ENCODE results near the gene PLD1. TPM values are rescaled to one million over a fixed set of nuclear protein-coding genes. Genes with fewer than 3 reads are reported as not detected.

The PLD1 gene
- total RNA-seq, 2 donors from 2014 or later = 12.8 to 15.8 TPM

GRCh38 chr3:171556574-171557145 lies 253.6 kb downstream of the PLD1 start:
- H3K4me3 ChIP-seq = no peak overlapping the region
- no peaks in the 10 kb centered on the region for H3K4me1 ChIP-seq (replicated peaks)
- no peaks in the 10 kb centered on the region for H3K36me3 ChIP-seq
- H3K9me3 ChIP-seq = no peaks in the 10 kb centered on the region
- TF ChIP-seq CTCF (IDR thresholded peaks at IDR 0.05) (no peak), POLR2A (IDR thresholded peaks at IDR 0.05) (no peak), POLR2AphosphoS5 (IDR thresholded peaks at IDR 0.05) (no peak)
- H3K27me3 ChIP-seq (replicated peaks; ENCODE audit: insufficient read depth) = no peaks in the 10 kb centered on the region
- no peak overlapping the region for H3K27ac ChIP-seq
- intact Hi-C loops (cut with DNase I) = no loop called here
- no peak for DNase-seq (ENCODE audit: low spot score)
- 53% methylated on average over 4 of the region's 4 CpGs for WGBS

GRCh38 chr3:171556148-171556547 lies 254.1 kb downstream of the PLD1 start:
- H3K9me3 ChIP-seq = no peaks in the 10 kb centered on the region
- TF ChIP-seq CTCF (IDR thresholded peaks at IDR 0.05) = no peak
- no peak for TF ChIP-seq POLR2A (IDR thresholded peaks at IDR 0.05)
- TF ChIP-seq POLR2AphosphoS5 (IDR thresholded peaks at IDR 0.05) = no peak
- no peak for DNase-seq (ENCODE audit: low spot score)
- 39% methylated on average over 5 of the region's 5 CpGs for WGBS
- no peaks in the 10 kb centered on the region for H3K27me3 ChIP-seq (replicated peaks; ENCODE audit: insufficient read depth)
- intact Hi-C loops (cut with DNase I) = no loop called here
- H3K27ac ChIP-seq = no peak overlapping the region
- H3K4me1 ChIP-seq (replicated peaks) = no peaks in the 10 kb centered on the region
- no peak overlapping the region for H3K4me3 ChIP-seq
- H3K36me3 ChIP-seq = no peaks in the 10 kb centered on the region

GRCh38 chr3:171553086-171553485 lies 257.2 kb downstream of the PLD1 start:
- no peak for DNase-seq (ENCODE audit: low spot score)
- no peaks in the 10 kb centered on the region for H3K27me3 ChIP-seq (replicated peaks; ENCODE audit: insufficient read depth)
- H3K36me3 ChIP-seq = no peaks in the 10 kb centered on the region
- H3K9me3 ChIP-seq = no peaks in the 10 kb centered on the region
- intact Hi-C loops (cut with DNase I) = no loop called here
- no peak overlapping the region for H3K4me3 ChIP-seq
- H3K27ac ChIP-seq = no peak overlapping the region
- TF ChIP-seq CTCF (IDR thresholded peaks at IDR 0.05) (no peak), POLR2A (IDR thresholded peaks at IDR 0.05) (no peak), POLR2AphosphoS5 (IDR thresholded peaks at IDR 0.05) (no peak)
- WGBS = 83% methylated on average over 2 of the region's 2 CpGs
- H3K4me1 ChIP-seq (replicated peaks) = no peaks in the 10 kb centered on the region

GRCh38 chr3:171552531-171552930 lies 257.8 kb downstream of the PLD1 start:
- Histone ChIP-seq H3K36me3 (no peaks in the 10 kb centered on the region), H3K27ac (no peak overlapping the region), H3K27me3 (replicated peaks; ENCODE audit: insufficient read depth) (no peaks in the 10 kb centered on the region), H3K9me3 (no peaks in the 10 kb centered on the region), H3K4me3 (no peak overlapping the region), H3K4me1 (replicated peaks) (no peaks in the 10 kb centered on the region)
- intact Hi-C loops (cut with DNase I) = no loop called here
- no peak for TF ChIP-seq CTCF (IDR thresholded peaks at IDR 0.05)
- no peak for TF ChIP-seq POLR2A (IDR thresholded peaks at IDR 0.05)
- no peak for TF ChIP-seq POLR2AphosphoS5 (IDR thresholded peaks at IDR 0.05)
- WGBS = 93% methylated on average over 1 of the region's 1 CpG
- no peak for DNase-seq (ENCODE audit: low spot score)

GRCh38 chr3:171551296-171551695 lies 259.0 kb downstream of the PLD1 start:
- no peaks in the 10 kb centered on the region for H3K36me3 ChIP-seq
- intact Hi-C loops (cut with DNase I) = no loop called here

More at GRCh38 chr3:171551296-171551695, 259.0 kb downstream of the PLD1 start:
- Histone ChIP-seq H3K27ac (no peak overlapping the region), H3K4me3 (no peak overlapping the region), H3K9me3 (no peaks in the 10 kb centered on the region), H3K4me1 (replicated peaks) (no peaks in the 10 kb centered on the region), H3K27me3 (replicated peaks; ENCODE audit: insufficient read depth) (no peaks in the 10 kb centered on the region)
- TF ChIP-seq POLR2A (IDR thresholded peaks at IDR 0.05) (no peak), POLR2AphosphoS5 (IDR thresholded peaks at IDR 0.05) (no peak), CTCF (IDR thresholded peaks at IDR 0.05) (no peak)
- WGBS = 71% methylated on average over 1 of the region's 1 CpG
- DNase-seq (ENCODE audit: low spot score) = no peak
